B cell (primary cell): ENCODE data around the gene NTPCR. TPM values are rescaled to one million over a fixed set of nuclear protein-coding genes. Genes with fewer than 3 reads are reported as not detected.
"Not testable (repeated sequence)": the region's sequence is repeated elsewhere in the genome, so short reads cannot be mapped to it uniquely, and the experiment has no call there.

Experiments
- ATAC-seq: fragments of 200-7000 bp; cut with Tn5 transposase; one replicate; pipeline ENCODE4 v1.10.0; 2021; ENCODE audit warnings: low read depth, mild to moderate bottlenecking, moderate number of reproducible peaks, moderate library complexity
- CTCF ChIA-PET: fragments of 350-600 bp; sonication (Branson Sonifier 250); formaldehyde crosslinking; loops from one replicate; lab custom pipeline; 2021; ENCODE audit warnings: antibody characterized with exemption, inconsistent platforms; lab: Charles Lee
- POLR2A ChIA-PET: fragments of 350-600 bp; sonication (Branson Sonifier 250); formaldehyde crosslinking; loops from one replicate; lab custom pipeline; 2021; ENCODE audit warnings: antibody characterized with exemption; lab: Charles Lee
- DNase-seq: peaks from one replicate; pipeline ENCODE4 v3.0.0; 2013
- H2AFZ ChIP-seq: 2 replicates; pipeline ENCODE4 v1.6.1; 2012; ENCODE audit warnings: mild to moderate bottlenecking, low read depth, low read length; ENCODE audit not compliant: insufficient read depth, poor library complexity, severe bottlenecking
- H3K27ac ChIP-seq, 2 donors: 1 replicate in 1 of 2; 2 replicates in 1 of 2; pipeline ENCODE4 v1.5.1; 2012 to 2013; ENCODE audit warnings: low read length in 2 of 2, mild to moderate bottlenecking in 2 of 2, moderate library complexity in 1 of 2
- H3K27me3 ChIP-seq, 4 experiments: fragments of 200-600 bp in 1 of 4; sonication (generic) in 1 of 4; replicated peaks in 1 of 4; 1 replicate in 2 of 4; 2 replicates in 2 of 4; pipeline versions ENCODE4 v1.6.1 to v1.7.0; 2013 to 2016; ENCODE audit warnings: low read length in 3 of 4, mild to moderate bottlenecking in 2 of 4, mixed read lengths in 1 of 4, moderate library complexity in 1 of 4; ENCODE audit not compliant: insufficient read depth in 4 of 4, control insufficient read depth in 3 of 4; ENCODE audit errors: control extremely low read depth in 1 of 4
- H3K36me3 ChIP-seq, 2 experiments: replicated peaks in 1 of 2; 1 replicate in 1 of 2; 2 replicates in 1 of 2; pipeline versions ENCODE4 v1.6.1 to v1.7.1; 2013; ENCODE audit warnings: low read length in 1 of 2; ENCODE audit not compliant: insufficient read depth in 2 of 2, control insufficient read depth in 1 of 2; ENCODE audit errors: control extremely low read depth in 1 of 2, extremely low read depth in 1 of 2
- H3K4me1 ChIP-seq, 2 donors: fragments of 200-600 bp in 1 of 2; sonication (generic) in 1 of 2; 1 replicate in 1 of 2; 2 replicates in 1 of 2; pipeline versions ENCODE4 v1.5.1 to v1.6.1; 2013 to 2017; ENCODE audit warnings: low read length in 2 of 2; ENCODE audit not compliant: control insufficient read depth in 2 of 2, insufficient read depth in 2 of 2
- H3K4me2 ChIP-seq: replicated peaks from 2 replicates; pipeline ENCODE3; 2012; ENCODE audit warnings: mild to moderate bottlenecking, low read depth, low read length; ENCODE audit not compliant: poor library complexity, severe bottlenecking
- H3K4me3 ChIP-seq, 5 experiments: fragments of 200-600 bp in 1 of 5; sonication (generic) in 1 of 5; 1 replicate in 3 of 5; 2 replicates in 2 of 5; pipeline versions ENCODE4 v1.5.1 to v1.7.0; 2011 to 2016; ENCODE audit warnings: low read length in 4 of 5, mild to moderate bottlenecking in 4 of 5, low read depth in 2 of 5, control low read depth in 1 of 5, moderate library complexity in 1 of 5; ENCODE audit not compliant: insufficient read depth in 1 of 5; ENCODE audit errors: control extremely low read depth in 1 of 5, extremely low read depth in 1 of 5
- H3K79me2 ChIP-seq: fragments of 200-600 bp; sonication (generic); one replicate; pipeline ENCODE4 v1.6.0; 2016; ENCODE audit warnings: low read length; ENCODE audit not compliant: control insufficient read depth, insufficient read depth
- H3K9ac ChIP-seq: fragments of 200-600 bp; sonication (generic); 2 replicates; pipeline ENCODE4 v1.6.1; 2017; ENCODE audit warnings: mild to moderate bottlenecking, low read length, moderate library complexity
- H3K9me3 ChIP-seq, 3 donors: one replicate each; pipeline versions ENCODE4 v1.6.1 to v1.7.1; 2013; ENCODE audit warnings: low read length in 2 of 3; ENCODE audit not compliant: control insufficient read depth in 2 of 3, insufficient read depth in 1 of 3; ENCODE audit errors: control extremely low read depth in 1 of 3
- H4K20me1 ChIP-seq: 2 replicates; pipeline ENCODE4 v1.6.0; 2012; ENCODE audit warnings: mild to moderate bottlenecking, low read length; ENCODE audit not compliant: insufficient read depth, control insufficient read depth, poor library complexity, severe bottlenecking
- H3K27ac Mint-ChIP-seq: one replicate; pipeline ENCODE4 v1.8.0; 2021; ENCODE audit warnings: mixed read lengths
- H3K27me3 Mint-ChIP-seq: one replicate; pipeline ENCODE4 v1.8.0; 2021; ENCODE audit warnings: mixed read lengths
- H3K4me1 Mint-ChIP-seq: one replicate; pipeline ENCODE4 v1.8.0; 2021; ENCODE audit warnings: mixed read lengths
- H3K4me3 Mint-ChIP-seq: one replicate; pipeline ENCODE4 v1.8.0; 2021; ENCODE audit warnings: mixed read lengths
- H3K9me3 Mint-ChIP-seq: one replicate; pipeline ENCODE4 v1.8.0; 2022; ENCODE audit warnings: mixed read lengths; ENCODE audit not compliant: insufficient read depth
- EZH2 ChIP-seq: IDR thresholded peaks from 2 replicates; pipeline ENCODE4 v1.6.1; 2012; ENCODE audit warnings: borderline replicate concordance, low read depth, mild to moderate bottlenecking, moderate library complexity, low read length; ENCODE audit not compliant: insufficient read depth, poor library complexity, severe bottlenecking
- WGBS: methylation state at CpG from one replicate; pipeline ENCODE4 v1.1.5; 2013; ENCODE audit warnings: missing lambda C conversion rate; ENCODE audit not compliant: insufficient coverage; 5-methylcytosine and 5-hydroxymethylcytosine counted together
- intact Hi-C: fragments of 100-400 bp; cut with micrococcal nuclease; formaldehyde crosslinking; loops from one replicate; pipeline ENCODE4 v1.10.0; 2022
- polyA plus RNA-seq: library from polyadenylated mRNA; depleted of rRNA; stranded (reverse); fragments of >200 nt; gene quantifications from 2 replicates; pipeline ENCODE4 v1.2.3, GENCODE V29; 2012
- total RNA-seq, 2 donors: library from RNA; stranded (reverse); fragments of 120-200 nt in 1 of 2; gene quantifications; 1 replicate in 1 of 2; 2 replicates in 1 of 2; pipeline versions ENCODE4 v1.2.3 to v1.2.4, GENCODE V29; 2013 to 2022
- TF ChIP-seq, protein P1 (sequence below): fragments of 200-600 bp; IDR thresholded peaks from one replicate; pipeline ENCODE4 v1.8.0; 2022; ENCODE audit warnings: antibody characterized with exemption, mild to moderate bottlenecking

The NTPCR gene
- total and polyA plus RNA-seq, 2 donors (not counting 1 experiment from before 2014, with no cell fraction given), result 7.6 to 16.5 TPM

DNA sequence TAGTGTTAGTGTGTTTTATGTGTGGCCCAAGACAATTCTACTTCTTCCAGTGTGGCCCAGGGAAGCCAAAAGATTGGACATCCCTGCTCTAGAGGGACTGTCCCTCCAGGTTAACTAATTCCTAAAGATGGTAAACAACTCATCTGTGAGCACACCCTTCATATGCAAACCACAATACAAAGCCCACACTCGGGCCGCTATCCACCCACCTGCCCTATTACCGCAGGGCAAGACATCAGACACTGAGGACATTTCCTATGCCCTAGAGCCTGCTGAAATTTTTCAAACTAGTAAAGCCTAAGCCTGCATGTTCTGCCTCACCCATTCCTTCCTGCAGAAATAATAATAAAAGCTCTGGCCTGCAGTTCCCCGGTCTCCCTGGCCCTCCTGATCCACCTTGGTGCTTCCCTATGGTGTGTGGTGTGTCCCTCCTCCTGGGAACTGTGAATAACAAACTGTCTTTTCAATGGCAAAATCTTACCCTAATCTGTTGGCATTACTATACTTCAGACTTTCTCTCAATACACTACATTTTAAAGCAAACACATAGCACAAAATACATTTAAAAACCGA, 39.3 kb upstream of the NTPCR start:
- H3K4me1 Mint-ChIP-seq, result peaks cover 2% of the 10 kb centered on the region
- ChIA-PET POLR2A (no interaction called here), CTCF (no interaction called here)
- H3K9me3 Mint-ChIP-seq, result no peaks in the 10 kb centered on the region
- Histone ChIP-seq H3K9ac (no peak overlapping the region), H3K79me2 (no peaks in the 10 kb centered on the region), H4K20me1 (no peaks in the 10 kb centered on the region), H2AFZ (no peak overlapping the region), H3K27me3 (peaks cover 0 to 3% (median 0%) of the 10 kb centered on the region in 4 experiments), H3K4me2 (no peak overlapping the region), H3K9me3 (no peaks in the 10 kb centered on the region), H3K4me1 (no peaks in the 10 kb centered on the region), H3K4me3 (no peak overlapping the region), H3K27ac (no peak overlapping the region), H3K36me3 (no peaks in the 10 kb centered on the region)
- WGBS, result 76% methylated on average over 3 of the region's 5 CpGs
- intact Hi-C loops, result no loop called here
- peaks cover 19% of the 10 kb centered on the region for H3K27me3 Mint-ChIP-seq
- DNase-seq, result no peak
- no peak for ATAC-seq
- H3K4me3 Mint-ChIP-seq, result no peak overlapping the region
- TF ChIP-seq, protein P1, sequence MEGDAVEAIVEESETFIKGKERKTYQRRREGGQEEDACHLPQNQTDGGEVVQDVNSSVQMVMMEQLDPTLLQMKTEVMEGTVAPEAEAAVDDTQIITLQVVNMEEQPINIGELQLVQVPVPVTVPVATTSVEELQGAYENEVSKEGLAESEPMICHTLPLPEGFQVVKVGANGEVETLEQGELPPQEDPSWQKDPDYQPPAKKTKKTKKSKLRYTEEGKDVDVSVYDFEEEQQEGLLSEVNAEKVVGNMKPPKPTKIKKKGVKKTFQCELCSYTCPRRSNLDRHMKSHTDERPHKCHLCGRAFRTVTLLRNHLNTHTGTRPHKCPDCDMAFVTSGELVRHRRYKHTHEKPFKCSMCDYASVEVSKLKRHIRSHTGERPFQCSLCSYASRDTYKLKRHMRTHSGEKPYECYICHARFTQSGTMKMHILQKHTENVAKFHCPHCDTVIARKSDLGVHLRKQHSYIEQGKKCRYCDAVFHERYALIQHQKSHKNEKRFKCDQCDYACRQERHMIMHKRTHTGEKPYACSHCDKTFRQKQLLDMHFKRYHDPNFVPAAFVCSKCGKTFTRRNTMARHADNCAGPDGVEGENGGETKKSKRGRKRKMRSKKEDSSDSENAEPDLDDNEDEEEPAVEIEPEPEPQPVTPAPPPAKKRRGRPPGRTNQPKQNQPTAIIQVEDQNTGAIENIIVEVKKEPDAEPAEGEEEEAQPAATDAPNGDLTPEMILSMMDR, result no peak
- no peak overlapping the region for H3K27ac Mint-ChIP-seq

DNA sequence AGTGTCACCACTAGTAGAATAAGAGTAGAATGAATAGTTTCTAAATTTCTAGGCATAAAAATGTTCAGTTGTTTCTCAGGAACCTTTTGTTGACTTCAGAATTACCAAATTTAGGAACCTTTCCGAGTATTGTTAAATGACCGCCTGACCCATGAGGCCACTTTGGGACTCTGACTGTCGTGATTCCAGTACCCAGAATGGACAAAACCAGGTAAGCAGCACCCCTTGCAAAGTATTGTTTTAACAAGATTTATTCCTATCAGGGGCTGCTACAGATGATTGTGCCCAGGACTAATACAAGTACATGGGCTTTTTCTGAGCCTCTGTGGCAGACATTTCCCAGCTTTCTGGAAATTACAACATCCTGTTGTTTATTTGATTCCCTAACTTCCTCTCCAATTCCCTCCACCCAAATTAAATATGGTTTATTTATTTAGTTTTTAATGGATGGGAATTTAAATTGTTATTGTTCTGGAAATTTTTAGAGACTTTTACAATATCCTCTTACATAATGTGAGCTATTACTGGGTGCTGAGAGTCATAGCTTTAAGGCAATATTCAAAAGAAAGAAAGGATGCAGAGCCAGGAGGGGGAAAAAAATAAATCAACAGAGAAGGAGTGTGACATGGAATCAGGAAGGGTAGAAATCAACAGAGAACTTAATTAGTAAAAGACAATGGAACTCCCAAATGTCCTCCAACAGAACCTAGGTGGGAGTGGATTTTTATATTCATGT, 37.4 kb upstream of the NTPCR start:
- Histone ChIP-seq H4K20me1 (no peaks in the 10 kb centered on the region), H3K27me3 (peaks cover 0 to 3% (median 0%) of the 10 kb centered on the region in 4 experiments), H3K4me2 (no peak overlapping the region), H2AFZ (no peak overlapping the region), H3K9me3 (no peaks in the 10 kb centered on the region), H3K36me3 (no peaks in the 10 kb centered on the region), H3K27ac (no peak overlapping the region), H3K4me1 (no peaks in the 10 kb centered on the region), H3K79me2 (no peaks in the 10 kb centered on the region), H3K4me3 (no peak overlapping the region), H3K9ac (no peak overlapping the region)
- intact Hi-C loops, result no loop called here
- no peak for TF ChIP-seq EZH2
- TF ChIP-seq, protein P1, result no peak
- Mint-ChIP-seq H3K4me1 (peaks cover 2% of the 10 kb centered on the region), H3K27ac (no peak overlapping the region), H3K4me3 (no peak overlapping the region), H3K9me3 (no peaks in the 10 kb centered on the region), H3K27me3 (peaks cover 19% of the 10 kb centered on the region)
- WGBS, result 90% methylated on average over 3 of the region's 3 CpGs
- no peak for ATAC-seq
- DNase-seq, result no peak
- ChIA-PET CTCF (no interaction called here), POLR2A (no interaction called here)

DNA sequence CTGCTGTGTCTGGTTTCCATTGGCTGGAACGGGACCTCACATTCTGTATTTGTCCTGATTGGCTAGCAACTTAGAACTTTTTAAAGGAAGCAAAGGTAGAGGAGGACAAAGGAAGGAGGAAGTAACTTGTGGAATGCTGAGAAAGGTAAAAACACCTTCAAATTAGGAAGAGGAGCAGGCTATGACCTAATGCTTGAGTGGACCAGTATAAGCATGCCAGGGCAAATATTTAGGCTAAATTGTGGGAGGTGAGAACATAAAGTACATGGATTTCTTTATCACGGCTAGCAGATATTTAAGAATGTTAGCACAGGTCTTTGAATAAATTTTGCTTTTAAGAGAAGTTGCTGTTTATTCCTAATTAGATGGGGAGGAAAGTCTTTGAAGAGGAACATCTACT, 36.1 kb upstream of the NTPCR start:
- not testable (repeated sequence) for H3K9ac ChIP-seq

More for the DNA sequence above, 36.1 kb upstream of the NTPCR start:
- H2AFZ ChIP-seq, intact Hi-C loops, H3K9me3 Mint-ChIP-seq, POLR2A ChIA-PET, H3K27ac Mint-ChIP-seq, H3K36me3 ChIP-seq, H3K4me1 Mint-ChIP-seq, H3K79me2 ChIP-seq, H3K9me3 ChIP-seq, H3K4me3 Mint-ChIP-seq, H3K27ac ChIP-seq, H4K20me1 ChIP-seq, H3K4me1 ChIP-seq, H3K27me3 ChIP-seq, DNase-seq, CTCF ChIA-PET, H3K4me2 ChIP-seq, ATAC-seq, H3K4me3 ChIP-seq: not testable (repeated sequence)
- H3K27me3 Mint-ChIP-seq, result peaks cover 19% of the 10 kb centered on the region
- 100% methylated on average over 1 of the region's 2 CpGs for WGBS
